ENCODE measurements around the gene CSF1R.
A peak's percentile ranks its signal among the peaks of the same experiment; 100 is the strongest.

The CSF1R gene

DNA sequence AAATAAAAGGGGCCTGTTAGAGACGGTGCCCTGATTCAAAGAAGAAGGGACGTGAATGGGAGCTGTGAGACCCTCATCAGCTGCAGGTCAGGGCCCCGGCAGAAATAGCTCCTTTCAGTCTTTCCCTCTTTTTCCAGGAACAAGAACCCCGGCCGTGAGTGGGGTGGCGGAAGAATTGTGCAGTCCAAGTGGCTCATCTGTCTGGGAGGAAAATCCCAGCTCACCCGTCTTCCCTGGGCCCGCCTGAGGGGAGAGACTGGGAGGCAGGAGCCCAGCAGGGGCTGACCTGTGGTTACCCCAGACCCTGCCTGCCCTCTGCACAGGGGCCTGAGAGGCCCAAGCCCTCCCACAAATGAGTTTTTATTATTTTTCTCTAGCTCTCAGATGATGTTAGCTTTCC is 24.8 kb upstream of the CSF1R start (continued):
- TF ChIP-seq, protein P1, sequence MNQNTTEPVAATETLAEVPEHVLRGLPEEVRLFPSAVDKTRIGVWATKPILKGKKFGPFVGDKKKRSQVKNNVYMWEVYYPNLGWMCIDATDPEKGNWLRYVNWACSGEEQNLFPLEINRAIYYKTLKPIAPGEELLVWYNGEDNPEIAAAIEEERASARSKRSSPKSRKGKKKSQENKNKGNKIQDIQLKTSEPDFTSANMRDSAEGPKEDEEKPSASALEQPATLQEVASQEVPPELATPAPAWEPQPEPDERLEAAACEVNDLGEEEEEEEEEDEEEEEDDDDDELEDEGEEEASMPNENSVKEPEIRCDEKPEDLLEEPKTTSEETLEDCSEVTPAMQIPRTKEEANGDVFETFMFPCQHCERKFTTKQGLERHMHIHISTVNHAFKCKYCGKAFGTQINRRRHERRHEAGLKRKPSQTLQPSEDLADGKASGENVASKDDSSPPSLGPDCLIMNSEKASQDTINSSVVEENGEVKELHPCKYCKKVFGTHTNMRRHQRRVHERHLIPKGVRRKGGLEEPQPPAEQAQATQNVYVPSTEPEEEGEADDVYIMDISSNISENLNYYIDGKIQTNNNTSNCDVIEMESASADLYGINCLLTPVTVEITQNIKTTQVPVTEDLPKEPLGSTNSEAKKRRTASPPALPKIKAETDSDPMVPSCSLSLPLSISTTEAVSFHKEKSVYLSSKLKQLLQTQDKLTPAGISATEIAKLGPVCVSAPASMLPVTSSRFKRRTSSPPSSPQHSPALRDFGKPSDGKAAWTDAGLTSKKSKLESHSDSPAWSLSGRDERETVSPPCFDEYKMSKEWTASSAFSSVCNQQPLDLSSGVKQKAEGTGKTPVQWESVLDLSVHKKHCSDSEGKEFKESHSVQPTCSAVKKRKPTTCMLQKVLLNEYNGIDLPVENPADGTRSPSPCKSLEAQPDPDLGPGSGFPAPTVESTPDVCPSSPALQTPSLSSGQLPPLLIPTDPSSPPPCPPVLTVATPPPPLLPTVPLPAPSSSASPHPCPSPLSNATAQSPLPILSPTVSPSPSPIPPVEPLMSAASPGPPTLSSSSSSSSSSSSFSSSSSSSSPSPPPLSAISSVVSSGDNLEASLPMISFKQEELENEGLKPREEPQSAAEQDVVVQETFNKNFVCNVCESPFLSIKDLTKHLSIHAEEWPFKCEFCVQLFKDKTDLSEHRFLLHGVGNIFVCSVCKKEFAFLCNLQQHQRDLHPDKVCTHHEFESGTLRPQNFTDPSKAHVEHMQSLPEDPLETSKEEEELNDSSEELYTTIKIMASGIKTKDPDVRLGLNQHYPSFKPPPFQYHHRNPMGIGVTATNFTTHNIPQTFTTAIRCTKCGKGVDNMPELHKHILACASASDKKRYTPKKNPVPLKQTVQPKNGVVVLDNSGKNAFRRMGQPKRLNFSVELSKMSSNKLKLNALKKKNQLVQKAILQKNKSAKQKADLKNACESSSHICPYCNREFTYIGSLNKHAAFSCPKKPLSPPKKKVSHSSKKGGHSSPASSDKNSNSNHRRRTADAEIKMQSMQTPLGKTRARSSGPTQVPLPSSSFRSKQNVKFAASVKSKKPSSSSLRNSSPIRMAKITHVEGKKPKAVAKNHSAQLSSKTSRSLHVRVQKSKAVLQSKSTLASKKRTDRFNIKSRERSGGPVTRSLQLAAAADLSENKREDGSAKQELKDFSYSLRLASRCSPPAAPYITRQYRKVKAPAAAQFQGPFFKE (tag by site-specific recombination; IDR thresholded peaks at IDR 0.05; ENCODE audit: borderline replicate concordance), result no peak
- TF ChIP-seq, protein P2, sequence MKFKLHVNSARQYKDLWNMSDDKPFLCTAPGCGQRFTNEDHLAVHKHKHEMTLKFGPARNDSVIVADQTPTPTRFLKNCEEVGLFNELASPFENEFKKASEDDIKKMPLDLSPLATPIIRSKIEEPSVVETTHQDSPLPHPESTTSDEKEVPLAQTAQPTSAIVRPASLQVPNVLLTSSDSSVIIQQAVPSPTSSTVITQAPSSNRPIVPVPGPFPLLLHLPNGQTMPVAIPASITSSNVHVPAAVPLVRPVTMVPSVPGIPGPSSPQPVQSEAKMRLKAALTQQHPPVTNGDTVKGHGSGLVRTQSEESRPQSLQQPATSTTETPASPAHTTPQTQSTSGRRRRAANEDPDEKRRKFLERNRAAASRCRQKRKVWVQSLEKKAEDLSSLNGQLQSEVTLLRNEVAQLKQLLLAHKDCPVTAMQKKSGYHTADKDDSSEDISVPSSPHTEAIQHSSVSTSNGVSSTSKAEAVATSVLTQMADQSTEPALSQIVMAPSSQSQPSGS (tag by site-specific recombination; IDR thresholded peaks at IDR 0.05; ENCODE audit: low read depth), result no peak
- TF ChIP-seq ZNF747 (tag by site-specific recombination; IDR thresholded peaks at IDR 0.05), result no peak

DNA sequence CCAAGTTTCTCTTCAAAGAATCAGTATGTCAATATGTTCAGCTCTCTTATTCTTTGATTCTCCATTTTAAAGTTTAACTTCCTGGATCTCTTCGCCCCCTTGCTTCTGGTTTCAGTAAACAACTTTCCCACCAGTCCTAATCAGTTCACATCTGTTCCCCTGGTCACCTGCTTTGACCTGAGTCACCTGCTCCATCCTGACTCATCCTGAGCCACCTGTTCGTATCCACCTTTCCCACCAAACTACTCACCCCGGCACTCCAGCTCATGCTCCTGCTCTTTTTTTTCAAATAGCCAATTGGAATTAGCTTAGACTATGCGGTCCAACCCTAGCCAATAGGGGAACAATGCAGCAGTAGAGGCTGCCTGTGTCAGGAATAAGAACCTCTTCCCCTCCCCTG is 23.6 kb upstream of the CSF1R start:
- H3K4me1 ChIP-seq (ENCODE audit: control insufficient read depth, insufficient read depth, low read length), result no peaks in the 10 kb centered on the region
- H3K4me3 ChIP-seq (ENCODE audit: low read depth, low read length), result no peak overlapping the region
- POLR2A ChIA-PET, result no interaction called here
- CTCF ChIA-PET, result interaction anchor here (0.6 to 0.8 kb wide), 2 partner anchors 37 to 49 kb away, joined by 3 to 8 read pairs; no protein-coding TSS in a partner anchor
- H3K27ac ChIP-seq (ENCODE audit: extremely low read depth, low read depth, low read length), result no peak overlapping the region
- 0 out of 2 replicates have a peak, but pooled peaks have one; percentile 25 for TF ChIP-seq SCRT2 (tag by site-specific recombination; IDR thresholded peaks at IDR 0.05)
- TF ChIP-seq, protein P3, sequence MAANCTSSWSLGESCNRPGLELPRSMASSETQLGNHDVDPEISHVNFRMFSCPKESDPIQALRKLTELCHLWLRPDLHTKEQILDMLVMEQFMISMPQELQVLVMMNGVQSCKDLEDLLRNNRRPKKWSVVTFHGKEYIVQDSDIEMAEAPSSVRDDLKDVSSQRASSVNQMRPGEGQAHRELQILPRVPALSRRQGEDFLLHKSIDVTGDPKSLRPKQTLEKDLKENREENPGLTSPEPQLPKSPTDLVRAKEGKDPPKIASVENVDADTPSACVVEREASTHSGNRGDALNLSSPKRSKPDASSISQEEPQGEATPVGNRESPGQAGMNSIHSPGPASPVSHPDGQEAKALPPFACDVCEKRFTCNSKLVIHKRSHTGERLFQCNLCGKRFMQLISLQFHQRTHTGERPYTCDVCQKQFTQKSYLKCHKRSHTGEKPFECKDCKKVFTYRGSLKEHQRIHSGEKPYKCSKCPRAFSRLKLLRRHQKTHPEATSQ (tag by site-specific recombination; IDR thresholded peaks at IDR 0.05), result no peak
- no peaks in the 10 kb centered on the region for H3K36me3 ChIP-seq (ENCODE audit: control insufficient read depth in 2 of 2, insufficient read depth in 1 of 2, low read length in 2 of 2)
- no peaks in the 10 kb centered on the region for H3K9me3 ChIP-seq (ENCODE audit: control insufficient read depth, insufficient read depth, low read depth, low read length)

GRCh38 chr5:150108711-150109514 is 22.6 kb upstream of the CSF1R start:
- H3K9me3 ChIP-seq (ENCODE audit: control insufficient read depth, insufficient read depth, low read depth, low read length), result no peaks in the 10 kb centered on the region
- H3K36me3 ChIP-seq (ENCODE audit: control insufficient read depth in 2 of 2, insufficient read depth in 1 of 2, low read length in 2 of 2), result no peaks in the 10 kb centered on the region
- H3K27ac ChIP-seq (ENCODE audit: extremely low read depth, low read depth, low read length), result no peak overlapping the region
- ChIA-PET POLR2A (interaction anchor here (0.6 kb wide), 1 partner anchor 1093 kb away, joined by 6 read pairs; no protein-coding TSS in a partner anchor), CTCF (interaction anchor here (0.6 kb wide), 1 partner anchor 36 kb away, joined by 3 read pairs; no protein-coding TSS in a partner anchor)
- H3K4me3 ChIP-seq (ENCODE audit: low read depth, low read length), result no peak overlapping the region
- TF ChIP-seq HOXD13 (CRISPR knock-in tag; IDR thresholded peaks at IDR 0.05; ENCODE audit: borderline replicate concordance) (no peak), ZNF488 (tag by site-specific recombination; IDR thresholded peaks at IDR 0.05) (no peak), PRDM4 (tag by site-specific recombination; IDR thresholded peaks at IDR 0.05) (no peak), ZNF626 (tag by site-specific recombination; IDR thresholded peaks at IDR 0.05) (no peak), ZNF433 (tag by site-specific recombination; IDR thresholded peaks at IDR 0.05; ENCODE audit: low read depth) (no peak)
- no peaks in the 10 kb centered on the region for H3K4me1 ChIP-seq (ENCODE audit: control insufficient read depth, insufficient read depth, low read length)

Data from HEK293 (cell line).